Ecto neural progenitor cell (in vitro differentiated cells): ENCODE measurements around the gene MST1R.

ENCODE experiments used
- DNase-seq: peaks from one replicate; pipeline ENCODE4 v3.0.0-alpha.2; 2018; ENCODE audit warnings: low spot score

Gene MST1R

GRCh38 chr3:49877716-49878115 is 26.0 kb downstream of the MST1R start:
- DNase-seq, result no peak

- no peak for DNase-seq
Observed at GRCh38 chr3:49876567-49876966, 27.1 kb downstream of the MST1R start.

- DNase-seq, result no peak
Observed at GRCh38 chr3:49873623-49874022, 30.1 kb downstream of the MST1R start.

GRCh38 chr3:49872801-49873281 is 30.8 kb downstream of the MST1R start:
- no peak for DNase-seq

- no peak for DNase-seq
Observed at GRCh38 chr3:49871531-49872153, 32.0 kb downstream of the MST1R start.

GRCh38 chr3:49869525-49870126 is 34.0 kb downstream of the MST1R start, which contains the start of gene CAMKV:
Gene CAMKV (minus strand): TSS chr3:49869906. CDS start chr3:49862388, 7,518 bp downstream.
- DNase-seq, result peak; percentile 74

- DNase-seq, result no peak
Observed at GRCh38 chr3:49868862-49869466, 34.7 kb downstream of the MST1R start.

GRCh38 chr3:49867871-49868321 is 35.8 kb downstream of the MST1R start:
- DNase-seq, result peak; percentile 77

GRCh38 chr3:49867400-49867799 is 36.3 kb downstream of the MST1R start:
- DNase-seq, result no peak

- DNase-seq, result no peak
Observed at GRCh38 chr3:49865198-49865784, 38.4 kb downstream of the MST1R start.

GRCh38 chr3:49864505-49864904 is 39.2 kb downstream of the MST1R start:
- DNase-seq, result no peak

- no peak for DNase-seq
Observed at GRCh38 chr3:49859576-49860305, 43.9 kb downstream of the MST1R start.

GRCh38 chr3:49856181-49857005 is 47.3 kb downstream of the MST1R start, which contains the start of gene TRAIP:
Gene TRAIP (minus strand): TSS chr3:49856564. CDS start chr3:49856453, 111 bp downstream.
- DNase-seq, result peak; percentile 97

GRCh38 chr3:49855662-49856061 is 48.0 kb downstream of the MST1R start:
- no peak for DNase-seq

- no peak for DNase-seq
Observed at GRCh38 chr3:49845694-49846093, 58.0 kb downstream of the MST1R start.

GRCh38 chr3:49844464-49845183 is 59.0 kb downstream of the MST1R start:
- DNase-seq, result no peak

GRCh38 chr3:49842843-49843517 is 60.7 kb downstream of the MST1R start:
- DNase-seq, result no peak

- DNase-seq, result no peak
Observed at GRCh38 chr3:49841806-49842205, 61.9 kb downstream of the MST1R start.

GRCh38 chr3:49841126-49841696 is 62.5 kb downstream of the MST1R start:
- DNase-seq, result no peak

GRCh38 chr3:49840388-49840787 is 63.3 kb downstream of the MST1R start:
- no peak for DNase-seq
